T-cell (primary cell): ENCODE data around the gene AFDN. TPM values are rescaled to one million over a fixed set of nuclear protein-coding genes. Genes with fewer than 3 reads are reported as not detected.

Source experiments
- ATAC-seq, 4 experiments: fragments of 200-7000 bp in 3 of 4; fragments of 150-1000 bp in 1 of 4; cut with Tn5 transposase; replicated peaks in 1 of 4; 1 replicate in 3 of 4; 2 replicates in 1 of 4; pipeline ENCODE4 v1.10.0; 2021; ENCODE audit warnings: moderate library complexity in 3 of 4, mild to moderate bottlenecking in 2 of 4, moderate number of reproducible peaks in 1 of 4
- CTCF ChIA-PET, 2 donors: fragments of 300-600 bp; sonication (Branson Sonifier 250); formaldehyde crosslinking; loops; one replicate each; lab custom pipeline; 2022; ENCODE audit warnings: antibody characterized with exemption in 2 of 2; lab: Charles Lee
- POLR2A ChIA-PET, 2 donors: fragments of 300-600 bp; sonication (Branson Sonifier 250); formaldehyde crosslinking; loops; one replicate each; lab custom pipeline; 2022; ENCODE audit warnings: antibody characterized with exemption in 2 of 2; lab: Charles Lee
- DNase-seq, 35 experiments: peaks; one replicate each; pipeline versions ENCODE4 v3.0.0 to v3.0.0-alpha.2; 2013 to 2023
- H3K27ac ChIP-seq: one replicate; pipeline ENCODE4 v1.5.1; 2013; ENCODE audit warnings: low read length
- H3K27me3 ChIP-seq, 2 experiments: replicated peaks in 1 of 2; 1 replicate in 1 of 2; 2 replicates in 1 of 2; pipeline versions ENCODE4 v1.6.1 to v1.7.0; 2013; ENCODE audit warnings: low read length in 1 of 2, mixed read lengths in 1 of 2; ENCODE audit not compliant: control insufficient read depth in 2 of 2, insufficient read depth in 2 of 2; ENCODE audit errors: extremely low read depth in 1 of 2
- H3K36me3 ChIP-seq, 2 donors: 1 replicate in 1 of 2; 2 replicates in 1 of 2; pipeline versions ENCODE4 v1.6.1 to v1.7.0; 2013; ENCODE audit warnings: low read length in 1 of 2; ENCODE audit not compliant: control insufficient read depth in 2 of 2, insufficient read depth in 1 of 2; ENCODE audit errors: extremely low read depth in 1 of 2
- H3K4me1 ChIP-seq, 2 experiments: 1 replicate in 1 of 2; 2 replicates in 1 of 2; pipeline versions ENCODE4 v1.6.1 to v1.7.0; 2013; ENCODE audit warnings: low read length in 2 of 2, mixed read lengths in 1 of 2; ENCODE audit not compliant: insufficient read depth in 2 of 2, control insufficient read depth in 1 of 2; ENCODE audit errors: extremely low read depth in 1 of 2
- H3K4me3 ChIP-seq, 2 donors: 1 replicate in 1 of 2; 2 replicates in 1 of 2; pipeline versions ENCODE4 v1.5.1 to v1.7.0; 2013; ENCODE audit warnings: mild to moderate bottlenecking in 2 of 2, low read length in 1 of 2, moderate library complexity in 1 of 2; ENCODE audit not compliant: control insufficient read depth in 1 of 2; ENCODE audit errors: extremely low read depth in 1 of 2
- H3K9me3 ChIP-seq: 2 replicates; pipeline ENCODE4 v1.7.0; 2013
- H3K27ac Mint-ChIP-seq, 2 donors: one replicate each; pipeline ENCODE4 v1.8.0; 2020 to 2021; ENCODE audit warnings: mild to moderate bottlenecking in 2 of 2, mixed read lengths in 2 of 2
- H3K27me3 Mint-ChIP-seq, 2 donors: one replicate each; pipeline ENCODE4 v1.8.0; 2021 to 2022; ENCODE audit warnings: mixed read lengths in 2 of 2
- H3K36me3 Mint-ChIP-seq: one replicate; pipeline ENCODE4 v1.8.0; 2021; ENCODE audit warnings: mixed read lengths
- H3K4me1 Mint-ChIP-seq, 3 donors: one replicate each; pipeline ENCODE4 v1.8.0; 2020 to 2022; ENCODE audit warnings: mixed read lengths in 3 of 3, mild to moderate bottlenecking in 1 of 3
- H3K4me3 Mint-ChIP-seq, 3 donors: one replicate each; pipeline ENCODE4 v1.8.0; 2020 to 2022; ENCODE audit warnings: mild to moderate bottlenecking in 3 of 3, mixed read lengths in 3 of 3, moderate library complexity in 3 of 3
- H3K9me3 Mint-ChIP-seq, 3 donors: one replicate each; pipeline ENCODE4 v1.8.0; 2020 to 2022; ENCODE audit warnings: mixed read lengths in 3 of 3
- WGBS: methylation state at CpG from one replicate; pipeline ENCODE4 v1.1.5; 2013; ENCODE audit warnings: missing lambda C conversion rate; ENCODE audit not compliant: insufficient coverage; 5-methylcytosine and 5-hydroxymethylcytosine counted together
- total RNA-seq, 35 experiments: library from RNA in 6 of 35; stranded (reverse) in 6 of 35; fragments of 120-200 nt in 1 of 35; gene quantifications; one replicate each; pipeline versions ENCODE4 v1.2.1 to v1.2.4 and lab custom pipeline; 2013 to 2026

The AFDN gene
- total RNA-seq, 5 donors from 2014 or later (not counting 1 experiment from before 2014, with no cell fraction given): 10.6 to 30.3 (median 20.7) TPM

GRCh38 chr6:167800549-167800948 is 26.2 kb upstream of the AFDN start:
- H3K9me3 ChIP-seq: no peaks in the 10 kb centered on the region
- Mint-ChIP-seq H3K9me3 (no peaks in the 10 kb centered on the region), H3K4me1 (peaks cover 0 to 9% (median 6%) of the 10 kb centered on the region in 3 donors), H3K36me3 (no peaks in the 10 kb centered on the region), H3K4me3 (no peak overlapping the region), H3K27ac (no peak overlapping the region), H3K27me3 (peaks cover 48 to 72% of the 10 kb centered on the region in 2 donors)
- ChIA-PET POLR2A (no interaction called here), CTCF (no interaction called here)
- peaks cover 13 to 57% of the 10 kb centered on the region in 2 experiments for H3K27me3 ChIP-seq
- no peak overlapping the region for H3K27ac ChIP-seq
- H3K4me3 ChIP-seq: no peak overlapping the region
- H3K4me1 ChIP-seq: peaks cover 0 to 15% of the 10 kb centered on the region in 2 experiments
- 95% methylated on average over 3 of the region's 6 CpGs for WGBS
- DNase-seq (no peak), ATAC-seq (no peak)
- H3K36me3 ChIP-seq: no peaks in the 10 kb centered on the region

DNA sequence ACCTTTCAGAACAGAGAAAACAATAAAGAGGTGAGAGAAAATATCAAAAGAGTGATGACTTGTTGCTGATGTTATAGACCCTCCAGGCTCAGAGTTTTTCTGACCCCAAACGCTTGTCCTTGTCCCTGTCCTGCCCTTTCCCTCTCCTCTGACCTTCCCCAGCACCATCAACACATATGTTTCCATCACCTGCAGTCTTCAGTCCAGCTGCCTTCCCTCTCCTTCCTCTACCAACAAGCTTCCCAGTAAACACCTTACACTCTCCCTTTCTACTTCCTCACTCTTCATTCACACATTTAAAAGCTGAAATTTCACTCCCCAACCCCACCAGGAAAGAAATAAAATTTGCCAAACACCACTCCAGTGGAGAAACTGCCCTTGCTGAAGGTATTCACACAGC is 25.4 kb upstream of the AFDN start:
- ChIA-PET POLR2A (no interaction called here), CTCF (no interaction called here)
- peaks cover 13 to 54% of the 10 kb centered on the region in 2 experiments for H3K27me3 ChIP-seq
- Mint-ChIP-seq H3K36me3 (no peaks in the 10 kb centered on the region), H3K4me3 (no peak overlapping the region), H3K9me3 (no peaks in the 10 kb centered on the region), H3K27ac (no peak overlapping the region), H3K27me3 (peaks cover 48 to 70% of the 10 kb centered on the region in 2 donors), H3K4me1 (peaks cover 0 to 6% (median 4%) of the 10 kb centered on the region in 3 donors)
- no peak for ATAC-seq
- H3K27ac ChIP-seq: no peak overlapping the region
- no peaks in the 10 kb centered on the region for H3K36me3 ChIP-seq
- WGBS: 40% methylated on average over 1 of the region's 1 CpG
- H3K9me3 ChIP-seq: no peaks in the 10 kb centered on the region
- no peak for DNase-seq
- peaks cover 0 to 11% of the 10 kb centered on the region in 2 experiments for H3K4me1 ChIP-seq
- H3K4me3 ChIP-seq: no peak overlapping the region

DNA sequence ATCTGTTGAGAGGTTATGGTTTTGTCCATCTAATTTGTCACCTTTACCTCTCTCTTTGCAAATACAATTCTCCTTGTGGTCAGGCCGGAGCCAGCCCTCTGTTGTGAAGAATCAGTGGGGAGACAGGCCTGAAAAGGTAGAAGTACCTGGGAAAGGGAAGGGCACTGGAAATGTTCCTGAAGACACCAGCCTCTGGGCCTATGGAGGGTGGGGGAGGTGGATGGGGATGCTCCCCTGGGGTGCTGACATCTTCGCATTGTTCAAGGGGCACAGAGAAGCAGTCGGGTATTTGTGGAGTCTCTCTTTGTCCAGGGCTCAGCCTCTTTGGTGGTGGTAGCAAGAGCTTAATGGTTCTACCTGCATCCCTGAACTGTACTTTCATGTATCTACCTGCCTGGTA is 24.4 kb upstream of the AFDN start:
- no peak overlapping the region for H3K4me3 ChIP-seq
- no peaks in the 10 kb centered on the region for H3K9me3 ChIP-seq
- H3K36me3 Mint-ChIP-seq: no peaks in the 10 kb centered on the region
- H3K4me3 Mint-ChIP-seq: no peak overlapping the region
- no peaks in the 10 kb centered on the region for H3K9me3 Mint-ChIP-seq
- ATAC-seq (no peak), DNase-seq (no peak)
- whole genome bisulfite sequencing: no CpG with 5 or more reads among the region's 3 CpGs
- ChIA-PET POLR2A (no interaction called here), CTCF (no interaction called here)
- H3K27me3 Mint-ChIP-seq: peaks cover 48 to 75% of the 10 kb centered on the region in 2 donors
- H3K4me1 Mint-ChIP-seq: peaks cover 0 to 3% (median 0%) of the 10 kb centered on the region in 3 donors
- no peak overlapping the region for H3K27ac Mint-ChIP-seq
- H3K27me3 ChIP-seq: peaks cover 9 to 50% of the 10 kb centered on the region in 2 experiments
- no peaks in the 10 kb centered on the region for H3K36me3 ChIP-seq
- H3K27ac ChIP-seq: no peak overlapping the region
- peaks cover 0 to 2% of the 10 kb centered on the region in 2 experiments for H3K4me1 ChIP-seq

- H3K27me3 ChIP-seq: peaks cover 4 to 45% of the 10 kb centered on the region in 2 experiments
- WGBS: no CpG with 5 or more reads among the region's 8 CpGs
- Mint-ChIP-seq H3K36me3 (no peaks in the 10 kb centered on the region), H3K27ac (no peak overlapping the region), H3K4me3 (no peak overlapping the region), H3K4me1 (no peaks in the 10 kb centered on the region), H3K27me3 (peaks cover 38 to 64% of the 10 kb centered on the region in 2 donors), H3K9me3 (no peaks in the 10 kb centered on the region)
- ChIA-PET CTCF (interaction anchor here in 1 of 2 donors (0.6 kb wide), 1 partner anchor 25 kb away, joined by 4 read pairs; no protein-coding TSS in a partner anchor), POLR2A (no interaction called here)
- H3K9me3 ChIP-seq: no peaks in the 10 kb centered on the region
- H3K36me3 ChIP-seq: no peaks in the 10 kb centered on the region
- H3K27ac ChIP-seq: no peak overlapping the region
- DNase-seq: no peak
- H3K4me3 ChIP-seq: no peak overlapping the region
- H3K4me1 ChIP-seq: peaks cover 0 to 2% of the 10 kb centered on the region in 2 experiments
- no peak for ATAC-seq
Measured at GRCh38 chr6:167803816-167804215, 22.9 kb upstream of the AFDN start.

DNA sequence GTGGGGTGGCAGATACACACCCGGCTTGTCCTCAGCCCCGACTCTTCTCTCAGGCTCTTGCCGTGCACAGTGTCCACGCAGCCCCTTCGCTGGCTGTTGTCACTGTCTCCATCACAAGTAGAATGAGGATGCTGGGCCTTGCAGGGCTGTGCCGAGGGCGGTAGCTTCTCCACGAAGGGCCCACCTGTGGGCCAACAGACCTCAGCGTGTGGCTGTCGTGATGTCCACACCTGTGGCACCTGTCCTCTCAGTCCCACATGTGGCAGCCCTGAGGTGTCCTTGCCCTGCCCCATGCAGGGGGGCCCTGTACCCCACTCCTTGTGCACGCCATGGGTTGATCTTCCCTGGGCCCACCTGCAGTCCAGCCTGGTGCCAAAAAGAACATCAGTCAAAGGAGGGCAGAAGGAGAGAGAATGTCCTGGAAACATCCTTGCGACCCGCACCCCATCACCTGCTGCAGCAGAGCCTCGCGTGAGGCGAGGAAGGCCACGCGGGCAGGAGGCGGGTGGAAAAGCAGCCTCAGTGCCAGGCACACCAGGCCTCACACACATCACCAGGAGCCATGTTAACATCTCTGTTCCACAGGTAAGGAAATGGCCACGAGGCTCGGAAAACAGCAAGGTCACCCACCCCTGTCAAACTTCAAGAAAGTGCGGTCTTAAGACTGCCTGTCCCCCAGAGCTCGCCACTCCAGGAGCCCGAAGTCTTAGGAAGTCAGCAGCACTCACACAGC is 22.3 kb upstream of the AFDN start:
- ChIA-PET CTCF (no interaction called here), POLR2A (no interaction called here)

GRCh38 chr6:167805349-167806060 is 21.2 kb upstream of the AFDN start:
- Histone ChIP-seq H3K27me3 (peaks cover 2 to 35% of the 10 kb centered on the region in 2 experiments), H3K36me3 (no peaks in the 10 kb centered on the region), H3K4me1 (peaks cover 0 to 2% of the 10 kb centered on the region in 2 experiments), H3K9me3 (no peaks in the 10 kb centered on the region), H3K4me3 (no peak overlapping the region), H3K27ac (no peak overlapping the region)
- Mint-ChIP-seq H3K9me3 (no peaks in the 10 kb centered on the region), H3K4me3 (no peak overlapping the region), H3K27me3 (peaks cover 31 to 56% of the 10 kb centered on the region in 2 donors), H3K4me1 (no peaks in the 10 kb centered on the region), H3K27ac (no peak overlapping the region), H3K36me3 (no peaks in the 10 kb centered on the region)
- WGBS: 92% methylated on average over 2 of the region's 8 CpGs
- ChIA-PET CTCF (no interaction called here), POLR2A (no interaction called here)
- no peak for DNase-seq
- ATAC-seq: no peak

More for the DNA sequence above, 22.3 kb upstream of the AFDN start:
- Histone ChIP-seq H3K9me3 (no peaks in the 10 kb centered on the region), H3K4me3 (no peak overlapping the region), H3K27ac (no peak overlapping the region), H3K27me3 (peaks cover 2 to 40% of the 10 kb centered on the region in 2 experiments), H3K4me1 (peaks cover 0 to 2% of the 10 kb centered on the region in 2 experiments), H3K36me3 (no peaks in the 10 kb centered on the region)
- WGBS: 90% methylated on average over 20 of the region's 24 CpGs
- H3K36me3 Mint-ChIP-seq: no peaks in the 10 kb centered on the region
- H3K9me3 Mint-ChIP-seq: no peaks in the 10 kb centered on the region
- peaks cover 34 to 62% of the 10 kb centered on the region in 2 donors for H3K27me3 Mint-ChIP-seq
- H3K4me1 Mint-ChIP-seq: no peaks in the 10 kb centered on the region
- DNase-seq: no peak
- H3K4me3 Mint-ChIP-seq: no peak overlapping the region
- no peak overlapping the region for H3K27ac Mint-ChIP-seq
- ATAC-seq: no peak
